ENCODE data around the gene TRAK1. TPM values are rescaled to one million over a fixed set of nuclear protein-coding genes. Genes with fewer than 3 reads are reported as not detected.

TRAK1 gene
- polyA plus RNA-seq, 1 donor (not counting 4 experiments of a cell fraction or from before 2014, with no cell fraction given) = 58.2 TPM

DNA sequence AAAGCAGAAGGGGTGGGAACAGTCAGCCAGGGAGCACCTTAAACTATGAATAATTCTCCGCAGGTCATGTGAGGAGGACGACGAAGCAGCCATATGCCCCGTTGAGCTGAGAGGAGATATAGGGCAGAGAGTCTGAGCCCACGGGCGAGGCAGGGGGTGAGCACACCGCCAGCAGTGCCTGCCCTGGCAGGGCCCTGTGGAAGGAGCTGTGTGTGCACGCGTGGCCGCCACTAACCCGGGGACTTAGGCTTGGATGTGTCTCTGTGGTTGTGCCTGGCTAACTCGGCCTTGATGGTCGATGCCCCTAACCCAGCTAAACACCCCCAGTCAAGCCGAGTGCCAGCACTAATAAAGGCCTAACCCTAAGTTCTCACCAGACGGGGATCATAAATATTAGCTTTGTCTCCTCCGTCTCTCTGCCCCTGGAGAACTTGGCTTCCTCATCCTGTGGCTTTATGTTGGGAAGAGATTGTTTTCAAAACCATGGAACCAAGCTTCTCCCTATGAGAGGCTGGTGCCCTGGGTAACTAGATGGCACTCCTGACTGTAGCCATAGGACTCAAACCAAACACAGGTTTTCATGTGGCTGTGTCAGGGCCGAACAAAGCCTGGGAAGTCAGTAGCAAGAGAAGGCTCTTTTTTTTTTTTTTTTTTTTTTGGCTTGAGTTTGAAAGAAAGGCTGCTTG lies 129.4 kb downstream of the TRAK1 start:
- no peak for TF ChIP-seq EZH2 (IDR thresholded peaks at IDR 0.05; ENCODE audit: low read length)
- TF ChIP-seq, protein P1, sequence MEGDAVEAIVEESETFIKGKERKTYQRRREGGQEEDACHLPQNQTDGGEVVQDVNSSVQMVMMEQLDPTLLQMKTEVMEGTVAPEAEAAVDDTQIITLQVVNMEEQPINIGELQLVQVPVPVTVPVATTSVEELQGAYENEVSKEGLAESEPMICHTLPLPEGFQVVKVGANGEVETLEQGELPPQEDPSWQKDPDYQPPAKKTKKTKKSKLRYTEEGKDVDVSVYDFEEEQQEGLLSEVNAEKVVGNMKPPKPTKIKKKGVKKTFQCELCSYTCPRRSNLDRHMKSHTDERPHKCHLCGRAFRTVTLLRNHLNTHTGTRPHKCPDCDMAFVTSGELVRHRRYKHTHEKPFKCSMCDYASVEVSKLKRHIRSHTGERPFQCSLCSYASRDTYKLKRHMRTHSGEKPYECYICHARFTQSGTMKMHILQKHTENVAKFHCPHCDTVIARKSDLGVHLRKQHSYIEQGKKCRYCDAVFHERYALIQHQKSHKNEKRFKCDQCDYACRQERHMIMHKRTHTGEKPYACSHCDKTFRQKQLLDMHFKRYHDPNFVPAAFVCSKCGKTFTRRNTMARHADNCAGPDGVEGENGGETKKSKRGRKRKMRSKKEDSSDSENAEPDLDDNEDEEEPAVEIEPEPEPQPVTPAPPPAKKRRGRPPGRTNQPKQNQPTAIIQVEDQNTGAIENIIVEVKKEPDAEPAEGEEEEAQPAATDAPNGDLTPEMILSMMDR (optimal IDR thresholded peaks at IDR 0.05 in 1 of 3, IDR thresholded peaks at IDR 0.05 in 1 of 3, conservative IDR thresholded peaks at IDR 0.05 in 1 of 3; ENCODE audit: extremely low read depth in 1 of 3, insufficient read depth in 2 of 3, low read length in 3 of 3) = no peak
- no peak overlapping the region for H3K4me3 ChIP-seq (ENCODE audit: control insufficient read depth in 2 of 3, extremely low read depth in 1 of 3, insufficient read depth in 2 of 3, low read depth in 1 of 3, low read length in 3 of 3)
- no peaks in the 10 kb centered on the region for H3K9me1 ChIP-seq (ENCODE audit: control insufficient read depth, extremely low read depth, insufficient read depth, low read length)
- peaks cover 34 to 40% of the 10 kb centered on the region in 2 experiments for H3K36me3 ChIP-seq (ENCODE audit: control insufficient read depth in 2 of 2, extremely low read depth in 1 of 2, insufficient read depth in 2 of 2, low read length in 2 of 2)
- dilution Hi-C loops (cut with MboI; ENCODE audit: extremely low pct_ligation_motif_present, low sequenced_read_pairs) = no loop called here
- no peaks in the 10 kb centered on the region for H3K27me3 ChIP-seq (ENCODE audit: control insufficient read depth, extremely low read depth, insufficient read depth, low read length)
- H3K79me2 ChIP-seq (ENCODE audit: control insufficient read depth, insufficient read depth, low read length) = no peaks in the 10 kb centered on the region
- no peak overlapping the region for H3K27ac ChIP-seq (ENCODE audit: control insufficient read depth, insufficient read depth, low read length)
- no peak for FAIRE-seq
- no peak overlapping the region for H2AFZ ChIP-seq (ENCODE audit: control insufficient read depth, low read length)
- H3K4me1 ChIP-seq (ENCODE audit: control insufficient read depth, extremely low read depth, insufficient read depth, low read length) = no peaks in the 10 kb centered on the region
- H4K20me1 ChIP-seq (ENCODE audit: control insufficient read depth, extremely low read depth, insufficient read depth, low read length) = no peaks in the 10 kb centered on the region
- no peak for DNase-seq (ENCODE audit: low read depth, low spot score)
- no peak overlapping the region for H3K4me2 ChIP-seq (ENCODE audit: control insufficient read depth, extremely low read depth, insufficient read depth, low read depth, low read length)
- H3K9me3 ChIP-seq (ENCODE audit: control insufficient read depth, low read depth, low read length) = no peaks in the 10 kb centered on the region
- H3K9ac ChIP-seq (ENCODE audit: control insufficient read depth, extremely low read depth, insufficient read depth, low read length) = no peak overlapping the region

DNA sequence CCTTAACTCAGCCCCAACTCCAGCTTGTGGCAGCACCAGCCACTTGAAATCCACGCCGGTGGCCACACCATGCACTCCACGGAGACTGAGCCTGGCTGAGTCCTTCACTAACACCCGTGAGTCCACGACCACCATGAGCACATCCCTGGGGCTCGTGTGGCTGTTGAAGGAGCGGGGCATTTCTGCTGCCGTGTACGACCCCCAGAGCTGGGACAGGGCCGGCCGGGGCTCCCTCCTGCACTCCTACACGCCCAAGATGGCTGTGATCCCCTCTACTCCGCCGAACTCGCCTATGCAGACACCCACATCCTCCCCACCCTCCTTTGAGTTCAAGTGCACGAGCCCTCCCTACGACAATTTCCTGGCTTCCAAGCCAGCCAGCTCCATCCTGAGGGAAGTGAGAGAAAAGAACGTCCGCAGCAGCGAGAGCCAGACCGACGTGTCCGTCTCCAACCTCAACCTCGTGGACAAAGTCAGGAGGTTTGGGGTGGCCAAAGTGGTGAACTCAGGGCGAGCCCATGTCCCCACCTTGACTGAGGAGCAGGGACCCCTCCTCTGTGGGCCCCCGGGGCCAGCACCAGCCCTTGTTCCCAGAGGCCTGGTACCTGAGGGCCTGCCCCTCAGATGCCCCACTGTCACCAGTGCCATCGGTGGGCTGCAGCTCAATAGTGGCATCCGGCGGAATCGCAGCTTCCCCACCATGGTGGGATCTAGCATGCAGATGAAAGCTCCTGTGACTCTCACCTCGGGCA lies 132.0 kb downstream of the TRAK1 start:
- peaks cover 32 to 34% of the 10 kb centered on the region in 2 experiments for H3K36me3 ChIP-seq (ENCODE audit: control insufficient read depth in 2 of 2, extremely low read depth in 1 of 2, insufficient read depth in 2 of 2, low read length in 2 of 2)
- no peak overlapping the region for H2AFZ ChIP-seq (ENCODE audit: control insufficient read depth, low read length)
- H3K27me3 ChIP-seq (ENCODE audit: control insufficient read depth, extremely low read depth, insufficient read depth, low read length) = no peaks in the 10 kb centered on the region
- H3K27ac ChIP-seq (ENCODE audit: control insufficient read depth, insufficient read depth, low read length) = no peak overlapping the region
- dilution Hi-C loops (cut with MboI; ENCODE audit: extremely low pct_ligation_motif_present, low sequenced_read_pairs) = no loop called here
- H3K9me3 ChIP-seq (ENCODE audit: control insufficient read depth, low read depth, low read length) = no peaks in the 10 kb centered on the region
- no peaks in the 10 kb centered on the region for H4K20me1 ChIP-seq (ENCODE audit: control insufficient read depth, extremely low read depth, insufficient read depth, low read length)
- no peak overlapping the region for H3K9ac ChIP-seq (ENCODE audit: control insufficient read depth, extremely low read depth, insufficient read depth, low read length)
- no peak for TF ChIP-seq EZH2 (IDR thresholded peaks at IDR 0.05; ENCODE audit: low read length)
- TF ChIP-seq, protein P1 (optimal IDR thresholded peaks at IDR 0.05 in 1 of 3, IDR thresholded peaks at IDR 0.05 in 1 of 3, conservative IDR thresholded peaks at IDR 0.05 in 1 of 3; ENCODE audit: extremely low read depth in 1 of 3, insufficient read depth in 2 of 3, low read length in 3 of 3) = no peak
- no peak overlapping the region for H3K4me2 ChIP-seq (ENCODE audit: control insufficient read depth, extremely low read depth, insufficient read depth, low read depth, low read length)
- H3K9me1 ChIP-seq (ENCODE audit: control insufficient read depth, extremely low read depth, insufficient read depth, low read length) = no peaks in the 10 kb centered on the region
- DNase-seq (ENCODE audit: low read depth, low spot score) (no peak), FAIRE-seq (no peak)
- no peaks in the 10 kb centered on the region for H3K4me1 ChIP-seq (ENCODE audit: control insufficient read depth, extremely low read depth, insufficient read depth, low read length)
- no peak overlapping the region for H3K4me3 ChIP-seq (ENCODE audit: control insufficient read depth in 2 of 3, extremely low read depth in 1 of 3, insufficient read depth in 2 of 3, low read depth in 1 of 3, low read length in 3 of 3)
- H3K79me2 ChIP-seq (ENCODE audit: control insufficient read depth, insufficient read depth, low read length) = no peaks in the 10 kb centered on the region
